Measurements from ENCODE around the gene ARF3.

ARF3 gene

DNA sequence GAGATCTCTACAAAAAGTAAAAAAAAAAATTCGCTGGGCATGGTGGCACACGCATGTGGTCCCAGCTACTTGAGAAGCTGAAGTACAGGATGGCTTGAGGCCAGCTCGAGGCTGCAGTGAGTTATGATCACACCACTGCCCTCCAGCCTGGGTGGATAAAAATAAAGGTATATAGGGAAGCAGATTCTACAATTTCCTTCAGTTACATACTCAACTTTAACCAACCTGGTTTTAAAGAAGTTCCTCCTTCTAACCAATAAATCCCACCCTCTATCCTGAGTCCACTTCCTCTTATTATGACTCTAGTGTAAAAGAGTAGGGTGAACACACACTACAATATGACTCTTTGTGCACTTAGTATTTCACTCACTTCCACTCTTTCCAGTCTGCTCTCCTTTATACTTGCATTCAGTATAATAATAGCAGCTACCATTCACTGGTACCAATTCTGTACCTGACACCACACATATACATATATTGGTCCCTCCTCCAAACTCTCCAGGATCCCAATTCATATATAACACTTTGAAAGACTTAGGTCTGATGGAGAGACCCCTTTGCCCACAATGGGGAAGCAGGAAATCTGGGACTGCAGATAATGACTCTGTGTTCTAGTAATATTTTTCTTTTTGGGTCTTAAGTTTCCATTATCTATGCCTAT, 2.3 kb downstream of the ARF3 start:
- Histone ChIP-seq H3K9me3 (ENCODE audit: control insufficient read depth, low read length) (no peaks in the 10 kb centered on the region), H3K36me3 (ENCODE audit: control insufficient read depth in 1 of 2, insufficient read depth in 2 of 2, low read depth in 1 of 2, low read length in 2 of 2) (peaks cover 16 to 32% of the 10 kb centered on the region in 2 experiments), H3K4ac (ENCODE audit: low read depth in 1 of 2, low read length in 2 of 2) (no peak overlapping the region)

DNA sequence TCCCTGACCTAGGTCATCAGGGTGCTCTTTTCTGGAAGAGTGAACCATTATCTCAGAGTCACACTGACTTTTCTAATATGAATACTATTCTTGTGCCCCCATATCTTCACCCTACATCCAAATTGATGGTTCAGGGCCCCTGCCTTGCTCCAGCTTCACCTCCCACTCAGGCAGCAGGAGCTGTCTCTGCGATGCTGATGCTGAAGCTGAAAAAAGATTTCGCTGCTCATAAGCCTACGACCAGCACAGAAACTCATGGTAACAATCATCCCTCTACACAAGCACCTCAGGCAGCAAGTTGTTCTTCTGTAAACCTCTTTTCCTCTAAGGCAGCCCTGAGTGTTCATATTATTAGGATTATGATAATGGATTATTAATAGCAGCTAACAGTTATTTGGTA, 3.2 kb downstream of the ARF3 start:
- Histone ChIP-seq H3K23ac (ENCODE audit: low read length in 2 of 2) (no peak overlapping the region), H3K9me3 (ENCODE audit: control insufficient read depth, low read length) (no peaks in the 10 kb centered on the region), H4K91ac (ENCODE audit: low read length) (no peak overlapping the region), H3K79me1 (replicated peaks; ENCODE audit: low read length, poor library complexity, severe bottlenecking) (peaks cover 1% of the 10 kb centered on the region), H2AFZ (ENCODE audit: low read depth, low read length) (no peak overlapping the region), H3K18ac (ENCODE audit: low read depth in 1 of 2, low read length in 2 of 2) (no peak overlapping the region), H3K36me3 (ENCODE audit: control insufficient read depth in 1 of 2, insufficient read depth in 2 of 2, low read depth in 1 of 2, low read length in 2 of 2) (peaks cover 17 to 35% of the 10 kb centered on the region in 2 experiments), H3K4me2 (ENCODE audit: low read length, poor library complexity, severe bottlenecking) (no peak overlapping the region), H3K9ac (ENCODE audit: low read length) (no peak overlapping the region), H3K4ac (ENCODE audit: low read depth in 1 of 2, low read length in 2 of 2) (no peak overlapping the region), H3K27me3 (ENCODE audit: control insufficient read depth in 1 of 2, insufficient read depth in 1 of 2, low read length in 2 of 2) (no peaks in the 10 kb centered on the region), H2BK12ac (ENCODE audit: low read length in 2 of 2) (no peak overlapping the region), H3K4me3 (ENCODE audit: insufficient read depth in 1 of 2, low read depth in 1 of 2, low read length in 2 of 2) (no peak overlapping the region), H3K4me1 (ENCODE audit: control insufficient read depth, insufficient read depth, low read depth, low read length) (peaks cover 7% of the 10 kb centered on the region), H3K14ac (ENCODE audit: low read length in 2 of 2) (no peak overlapping the region), H2BK120ac (ENCODE audit: low read depth, low read length) (no peak overlapping the region), H4K8ac (ENCODE audit: low read length) (no peak overlapping the region), H2BK5ac (ENCODE audit: low read depth, low read length, poor library complexity, severe bottlenecking) (no peak overlapping the region), H3K27ac (ENCODE audit: low read length, poor library complexity, severe bottlenecking) (no peak overlapping the region), H2AK5ac (ENCODE audit: low read length, severe bottlenecking) (no peak overlapping the region), H2BK15ac (ENCODE audit: low read depth, poor library complexity, severe bottlenecking) (no peak overlapping the region)
- 100% methylated on average over 3 of the region's 3 CpGs for WGBS
- DNase-seq: no peak

More for the DNA sequence above, 2.3 kb downstream of the ARF3 start:
- Histone ChIP-seq H3K4me2 (ENCODE audit: low read length, poor library complexity, severe bottlenecking) (peak overlapping the region; percentile 17), H3K18ac (ENCODE audit: low read depth in 1 of 2, low read length in 2 of 2) (no peak overlapping the region), H3K79me1 (replicated peaks; ENCODE audit: low read length, poor library complexity, severe bottlenecking) (peaks cover 1% of the 10 kb centered on the region), H3K4me3 (ENCODE audit: insufficient read depth in 1 of 2, low read depth in 1 of 2, low read length in 2 of 2) (peak overlapping the region in 1 of 2 experiments; percentile 84), H2BK5ac (ENCODE audit: low read depth, low read length, poor library complexity, severe bottlenecking) (no peak overlapping the region), H2BK15ac (ENCODE audit: low read depth, poor library complexity, severe bottlenecking) (no peak overlapping the region), H4K91ac (ENCODE audit: low read length) (no peak overlapping the region), H4K8ac (ENCODE audit: low read length) (no peak overlapping the region), H3K23ac (ENCODE audit: low read length in 2 of 2) (no peak overlapping the region), H3K14ac (ENCODE audit: low read length in 2 of 2) (no peak overlapping the region), H2AK5ac (ENCODE audit: low read length, severe bottlenecking) (no peak overlapping the region), H3K9ac (ENCODE audit: low read length) (no peak overlapping the region), H2AFZ (ENCODE audit: low read depth, low read length) (no peak overlapping the region), H3K27ac (ENCODE audit: low read length, poor library complexity, severe bottlenecking) (no peak overlapping the region), H2BK12ac (ENCODE audit: low read length in 2 of 2) (no peak overlapping the region), H3K27me3 (ENCODE audit: control insufficient read depth in 1 of 2, insufficient read depth in 1 of 2, low read length in 2 of 2) (no peaks in the 10 kb centered on the region), H2BK120ac (ENCODE audit: low read depth, low read length) (no peak overlapping the region), H3K4me1 (ENCODE audit: control insufficient read depth, insufficient read depth, low read depth, low read length) (peaks cover 7% of the 10 kb centered on the region)
- DNase-seq: no peak
- 94% methylated on average over 3 of the region's 3 CpGs for WGBS

DNA sequence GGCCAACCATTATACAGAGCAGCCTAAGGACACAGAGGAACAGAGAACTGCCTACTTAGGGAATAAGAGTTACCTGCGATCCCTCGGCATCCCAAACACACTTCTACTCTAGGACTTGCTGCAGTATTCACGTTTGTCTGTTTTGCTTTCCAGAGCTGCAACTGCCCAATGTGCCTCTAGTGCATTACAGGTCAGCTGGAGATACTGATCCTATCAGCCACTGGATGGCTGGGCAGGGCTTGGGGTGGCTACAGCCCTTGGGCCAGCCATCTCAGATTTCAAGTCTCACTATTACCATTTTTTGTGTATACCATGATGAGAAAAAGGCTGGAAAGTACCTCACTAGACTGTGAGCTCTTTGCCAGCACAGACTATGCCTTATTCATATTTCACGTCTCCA, 4.6 kb downstream of the ARF3 start:
- no peak overlapping the region for H3K18ac ChIP-seq (ENCODE audit: low read depth in 1 of 2, low read length in 2 of 2)
- H3K27me3 ChIP-seq (ENCODE audit: control insufficient read depth in 1 of 2, insufficient read depth in 1 of 2, low read length in 2 of 2): no peaks in the 10 kb centered on the region
- no peak for DNase-seq
- H3K9ac ChIP-seq (ENCODE audit: low read length): no peak overlapping the region
- H2BK12ac ChIP-seq (ENCODE audit: low read length in 2 of 2): no peak overlapping the region
- H2AFZ ChIP-seq (ENCODE audit: low read depth, low read length): no peak overlapping the region
- H3K4me2 ChIP-seq (ENCODE audit: low read length, poor library complexity, severe bottlenecking): no peak overlapping the region
- H3K14ac ChIP-seq (ENCODE audit: low read length in 2 of 2): no peak overlapping the region
- no peak overlapping the region for H4K91ac ChIP-seq (ENCODE audit: low read length)
- no peak overlapping the region for H4K8ac ChIP-seq (ENCODE audit: low read length)
- no peak overlapping the region for H3K23ac ChIP-seq (ENCODE audit: low read length in 2 of 2)
- H3K79me1 ChIP-seq (replicated peaks; ENCODE audit: low read length, poor library complexity, severe bottlenecking): peaks cover 4% of the 10 kb centered on the region
- H2AK5ac ChIP-seq (ENCODE audit: low read length, severe bottlenecking): no peak overlapping the region
- no peak overlapping the region for H3K27ac ChIP-seq (ENCODE audit: low read length, poor library complexity, severe bottlenecking)
- no peak overlapping the region for H3K4ac ChIP-seq (ENCODE audit: low read depth in 1 of 2, low read length in 2 of 2)
- H3K9me3 ChIP-seq (ENCODE audit: control insufficient read depth, low read length): no peaks in the 10 kb centered on the region
- H3K36me3 ChIP-seq (ENCODE audit: control insufficient read depth in 1 of 2, insufficient read depth in 2 of 2, low read depth in 1 of 2, low read length in 2 of 2): peaks cover 17 to 40% of the 10 kb centered on the region in 2 experiments
- peaks cover 7% of the 10 kb centered on the region for H3K4me1 ChIP-seq (ENCODE audit: control insufficient read depth, insufficient read depth, low read depth, low read length)
- H2BK120ac ChIP-seq (ENCODE audit: low read depth, low read length): no peak overlapping the region
- H2BK15ac ChIP-seq (ENCODE audit: low read depth, poor library complexity, severe bottlenecking): no peak overlapping the region
- H3K4me3 ChIP-seq (ENCODE audit: insufficient read depth in 1 of 2, low read depth in 1 of 2, low read length in 2 of 2): no peak overlapping the region
- WGBS: 97% methylated on average over 3 of the region's 4 CpGs
- H2BK5ac ChIP-seq (ENCODE audit: low read depth, low read length, poor library complexity, severe bottlenecking): no peak overlapping the region

DNA sequence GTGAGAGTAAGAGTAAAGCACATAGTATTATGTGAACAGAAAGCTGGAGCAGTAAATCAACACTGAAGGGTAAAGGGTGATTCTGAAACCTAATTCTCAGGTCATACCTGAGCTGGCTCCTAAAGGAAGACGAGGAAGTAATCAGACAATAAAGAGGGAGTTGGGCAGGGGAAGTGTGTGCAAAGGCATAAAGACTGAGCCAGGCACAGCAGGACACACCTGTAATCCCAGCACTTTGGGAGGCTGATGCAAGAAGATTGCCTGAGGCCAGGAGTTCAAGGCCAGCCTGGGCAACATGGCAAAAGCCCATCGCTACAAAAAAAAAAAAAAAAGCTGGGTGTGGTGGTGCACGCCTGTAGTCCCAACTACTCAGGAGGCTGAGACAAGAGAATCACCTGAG, 9.6 kb downstream of the ARF3 start:
- DNase-seq: no peak
- H2BK12ac ChIP-seq (ENCODE audit: low read length in 2 of 2): no peak overlapping the region
- no peak overlapping the region for H2AK5ac ChIP-seq (ENCODE audit: low read length, severe bottlenecking)
- no peak overlapping the region for H2BK15ac ChIP-seq (ENCODE audit: low read depth, poor library complexity, severe bottlenecking)
- H3K79me1 ChIP-seq (replicated peaks; ENCODE audit: low read length, poor library complexity, severe bottlenecking): peaks cover 9% of the 10 kb centered on the region
- WGBS: 100% methylated on average over 3 of the region's 3 CpGs
- no peak overlapping the region for H4K8ac ChIP-seq (ENCODE audit: low read length)
- no peaks in the 10 kb centered on the region for H3K27me3 ChIP-seq (ENCODE audit: control insufficient read depth in 1 of 2, insufficient read depth in 1 of 2, low read length in 2 of 2)
- H3K9ac ChIP-seq (ENCODE audit: low read length): no peak overlapping the region
- H3K36me3 ChIP-seq (ENCODE audit: control insufficient read depth in 1 of 2, insufficient read depth in 2 of 2, low read depth in 1 of 2, low read length in 2 of 2): peaks cover 17 to 31% of the 10 kb centered on the region in 2 experiments
- no peak overlapping the region for H2BK120ac ChIP-seq (ENCODE audit: low read depth, low read length)
- H3K4me1 ChIP-seq (ENCODE audit: control insufficient read depth, insufficient read depth, low read depth, low read length): peaks cover 1% of the 10 kb centered on the region
- no peak overlapping the region for H3K4ac ChIP-seq (ENCODE audit: low read depth in 1 of 2, low read length in 2 of 2)
- no peak overlapping the region for H3K4me3 ChIP-seq (ENCODE audit: insufficient read depth in 1 of 2, low read depth in 1 of 2, low read length in 2 of 2)
- no peak overlapping the region for H3K14ac ChIP-seq (ENCODE audit: low read length in 2 of 2)
- no peak overlapping the region for H2AFZ ChIP-seq (ENCODE audit: low read depth, low read length)
- H3K27ac ChIP-seq (ENCODE audit: low read length, poor library complexity, severe bottlenecking): no peak overlapping the region
- no peaks in the 10 kb centered on the region for H3K9me3 ChIP-seq (ENCODE audit: control insufficient read depth, low read length)
- H3K23ac ChIP-seq (ENCODE audit: low read length in 2 of 2): no peak overlapping the region
- H3K4me2 ChIP-seq (ENCODE audit: low read length, poor library complexity, severe bottlenecking): no peak overlapping the region
- no peak overlapping the region for H2BK5ac ChIP-seq (ENCODE audit: low read depth, low read length, poor library complexity, severe bottlenecking)
- no peak overlapping the region for H4K91ac ChIP-seq (ENCODE audit: low read length)
- H3K18ac ChIP-seq (ENCODE audit: low read depth in 1 of 2, low read length in 2 of 2): no peak overlapping the region
